Measurements from ENCODE around the gene EPHB2.

DNA sequence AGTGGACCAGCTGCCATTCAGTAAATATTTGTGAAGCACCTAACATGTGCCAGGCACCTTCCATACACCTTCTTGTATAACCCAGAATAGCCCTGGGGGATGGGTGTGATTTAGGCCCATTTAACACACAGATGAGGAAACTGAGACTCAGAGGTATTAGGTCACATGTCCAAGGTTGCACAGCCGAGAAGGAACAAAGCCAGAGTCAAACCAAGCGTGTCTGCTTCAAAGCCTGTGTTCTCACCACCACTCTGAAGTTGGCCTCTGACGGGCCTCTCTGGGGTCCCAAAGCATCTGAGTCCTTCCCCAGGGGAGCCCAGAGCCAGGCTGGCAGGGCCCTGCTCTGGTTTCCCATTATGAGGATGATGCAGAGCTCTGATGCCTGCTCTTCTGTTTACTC, 196.9 kb downstream of the EPHB2 start:
- TF ChIP-seq, protein P1, sequence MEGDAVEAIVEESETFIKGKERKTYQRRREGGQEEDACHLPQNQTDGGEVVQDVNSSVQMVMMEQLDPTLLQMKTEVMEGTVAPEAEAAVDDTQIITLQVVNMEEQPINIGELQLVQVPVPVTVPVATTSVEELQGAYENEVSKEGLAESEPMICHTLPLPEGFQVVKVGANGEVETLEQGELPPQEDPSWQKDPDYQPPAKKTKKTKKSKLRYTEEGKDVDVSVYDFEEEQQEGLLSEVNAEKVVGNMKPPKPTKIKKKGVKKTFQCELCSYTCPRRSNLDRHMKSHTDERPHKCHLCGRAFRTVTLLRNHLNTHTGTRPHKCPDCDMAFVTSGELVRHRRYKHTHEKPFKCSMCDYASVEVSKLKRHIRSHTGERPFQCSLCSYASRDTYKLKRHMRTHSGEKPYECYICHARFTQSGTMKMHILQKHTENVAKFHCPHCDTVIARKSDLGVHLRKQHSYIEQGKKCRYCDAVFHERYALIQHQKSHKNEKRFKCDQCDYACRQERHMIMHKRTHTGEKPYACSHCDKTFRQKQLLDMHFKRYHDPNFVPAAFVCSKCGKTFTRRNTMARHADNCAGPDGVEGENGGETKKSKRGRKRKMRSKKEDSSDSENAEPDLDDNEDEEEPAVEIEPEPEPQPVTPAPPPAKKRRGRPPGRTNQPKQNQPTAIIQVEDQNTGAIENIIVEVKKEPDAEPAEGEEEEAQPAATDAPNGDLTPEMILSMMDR (IDR thresholded peaks at IDR 0.05): no peak
- TF ChIP-seq POLR2A (IDR thresholded peaks at IDR 0.05): no peak
